SJSA1 (cell line): ENCODE data around the gene PLA2G7. TPM values are rescaled to one million over a fixed set of nuclear protein-coding genes. Genes with fewer than 3 reads are reported as not detected.

ENCODE experiments used
- DNase-seq, 2 experiments: peaks; one replicate each; pipeline ENCODE4 v3.0.0-alpha.2; 2015 to 2020; ENCODE audit warnings: low spot score in 2 of 2, low read depth in 1 of 2
- H3K27ac ChIP-seq: fragments of 250-450 bp; sonication (Bioruptor Pico); 2 replicates; pipeline ENCODE4 v1.5.1; 2020; ENCODE audit warnings: mild to moderate bottlenecking, moderate library complexity
- H3K27me3 ChIP-seq: fragments of 250-450 bp; sonication (Bioruptor Pico); replicated peaks from 2 replicates; pipeline ENCODE4 v1.5.1; 2020; ENCODE audit warnings: mild to moderate bottlenecking, moderate library complexity
- H3K36me3 ChIP-seq: fragments of 250-450 bp; sonication (Bioruptor Pico); 2 replicates; pipeline ENCODE4 v1.5.1; 2020; ENCODE audit warnings: mild to moderate bottlenecking
- H3K4me1 ChIP-seq: fragments of 250-450 bp; sonication (Bioruptor Pico); replicated peaks from 2 replicates; pipeline ENCODE4 v1.6.1; 2021; ENCODE audit warnings: mild to moderate bottlenecking
- H3K4me3 ChIP-seq: fragments of 250-450 bp; sonication (Bioruptor Pico); 2 replicates; pipeline ENCODE4 v1.5.1; 2020; ENCODE audit warnings: mild to moderate bottlenecking
- H3K9me3 ChIP-seq: fragments of 250-450 bp; sonication (Bioruptor Pico); replicated peaks from 2 replicates; pipeline ENCODE4 v1.5.1; 2020; ENCODE audit warnings: mild to moderate bottlenecking
- total RNA-seq: library from RNA; depleted of rRNA; stranded (reverse); fragments of >200 nt; shearing (Covaris generic); gene quantifications from 2 replicates; pipeline ENCODE4 v1.2.3, GENCODE V29; 2014

PLA2G7 gene
- total RNA-seq, 1 experiment from 2014 or later: not detected

GRCh38 chr6:46741482-46741881, 6.3 kb upstream of the PLA2G7 start:
- Histone ChIP-seq H3K4me1 (no peaks in the 10 kb centered on the region), H3K4me3 (no peak overlapping the region), H3K36me3 (no peaks in the 10 kb centered on the region), H3K27me3 (peaks cover 15% of the 10 kb centered on the region), H3K9me3 (no peaks in the 10 kb centered on the region), H3K27ac (no peak overlapping the region)
- DNase-seq: no peak

GRCh38 chr6:46736906-46737305, 1.7 kb upstream of the PLA2G7 start:
- no peaks in the 10 kb centered on the region for H3K9me3 ChIP-seq
- H3K4me1 ChIP-seq: peaks cover 10% of the 10 kb centered on the region; the same call in 1 of the 2 replicates
- H3K4me3 ChIP-seq: no peak overlapping the region
- H3K27ac ChIP-seq: no peak overlapping the region
- H3K27me3 ChIP-seq: peaks cover 44% of the 10 kb centered on the region
- no peaks in the 10 kb centered on the region for H3K36me3 ChIP-seq
- DNase-seq: no peak

- Histone ChIP-seq H3K27me3 (peaks cover 44% of the 10 kb centered on the region), H3K4me1 (peaks cover 10% of the 10 kb centered on the region; the same call in 1 of the 2 replicates), H3K4me3 (no peak overlapping the region), H3K36me3 (no peaks in the 10 kb centered on the region), H3K9me3 (no peaks in the 10 kb centered on the region), H3K27ac (no peak overlapping the region)
- DNase-seq: no peak
Observed at GRCh38 chr6:46735720-46736031, 501 bp upstream of the PLA2G7 start.

GRCh38 chr6:46733341-46733801, 1.8 kb downstream of the PLA2G7 start:
- no peak for DNase-seq
- peaks cover 46% of the 10 kb centered on the region for H3K27me3 ChIP-seq
- no peaks in the 10 kb centered on the region for H3K36me3 ChIP-seq
- H3K9me3 ChIP-seq: no peaks in the 10 kb centered on the region
- H3K27ac ChIP-seq: no peak overlapping the region
- H3K4me3 ChIP-seq: no peak overlapping the region
- peaks cover 10% of the 10 kb centered on the region; the same call in 1 of the 2 replicates for H3K4me1 ChIP-seq

GRCh38 chr6:46730921-46731461, 4.2 kb downstream of the PLA2G7 start:
- Histone ChIP-seq H3K27me3 (peaks cover 47% of the 10 kb centered on the region), H3K4me1 (peaks cover 10% of the 10 kb centered on the region; the same call in 1 of the 2 replicates), H3K9me3 (no peaks in the 10 kb centered on the region), H3K4me3 (no peak overlapping the region), H3K36me3 (no peaks in the 10 kb centered on the region), H3K27ac (no peak overlapping the region)
- no peak for DNase-seq

- DNase-seq: no peak
- no peaks in the 10 kb centered on the region for H3K9me3 ChIP-seq
- peaks cover 5% of the 10 kb centered on the region; the same call in 1 of the 2 replicates for H3K4me1 ChIP-seq
- H3K4me3 ChIP-seq: no peak overlapping the region
- H3K27me3 ChIP-seq: peaks cover 40% of the 10 kb centered on the region
- no peaks in the 10 kb centered on the region for H3K36me3 ChIP-seq
- no peak overlapping the region for H3K27ac ChIP-seq
Observed at GRCh38 chr6:46729787-46730326, 5.3 kb downstream of the PLA2G7 start.

GRCh38 chr6:46720401-46720800, 14.8 kb downstream of the PLA2G7 start:
- no peaks in the 10 kb centered on the region for H3K4me1 ChIP-seq
- no peak overlapping the region for H3K27ac ChIP-seq
- DNase-seq: no peak
- no peaks in the 10 kb centered on the region for H3K36me3 ChIP-seq
- no peaks in the 10 kb centered on the region for H3K9me3 ChIP-seq
- peaks cover 19% of the 10 kb centered on the region for H3K27me3 ChIP-seq
- no peak overlapping the region for H3K4me3 ChIP-seq

GRCh38 chr6:46719099-46719498, 16.1 kb downstream of the PLA2G7 start:
- Histone ChIP-seq H3K27me3 (peaks cover 9% of the 10 kb centered on the region), H3K27ac (no peak overlapping the region), H3K4me3 (no peak overlapping the region), H3K36me3 (no peaks in the 10 kb centered on the region), H3K4me1 (no peaks in the 10 kb centered on the region), H3K9me3 (no peaks in the 10 kb centered on the region)
- no peak for DNase-seq

GRCh38 chr6:46715141-46715540, 20.0 kb downstream of the PLA2G7 start:
- Histone ChIP-seq H3K4me3 (no peak overlapping the region), H3K9me3 (no peaks in the 10 kb centered on the region), H3K36me3 (no peaks in the 10 kb centered on the region), H3K27me3 (no peaks in the 10 kb centered on the region), H3K27ac (no peak overlapping the region), H3K4me1 (no peaks in the 10 kb centered on the region)
- no peak for DNase-seq

- Histone ChIP-seq H3K9me3 (no peaks in the 10 kb centered on the region), H3K36me3 (no peaks in the 10 kb centered on the region), H3K27ac (no peak overlapping the region), H3K4me3 (no peak overlapping the region), H3K27me3 (no peaks in the 10 kb centered on the region), H3K4me1 (no peaks in the 10 kb centered on the region)
- no peak for DNase-seq
Observed at GRCh38 chr6:46711491-46711890, 23.7 kb downstream of the PLA2G7 start.

- Histone ChIP-seq H3K27ac (no peak overlapping the region), H3K9me3 (no peaks in the 10 kb centered on the region), H3K27me3 (0 out of 2 replicates have a peak, but pooled peaks cover 3% of the 10 kb centered on the region), H3K4me1 (no peaks in the 10 kb centered on the region), H3K36me3 (no peaks in the 10 kb centered on the region), H3K4me3 (no peak overlapping the region)
- no peak for DNase-seq
Observed at GRCh38 chr6:46706464-46706863, 28.7 kb downstream of the PLA2G7 start.

GRCh38 chr6:46704562-46704961, 30.6 kb downstream of the PLA2G7 start:
- Histone ChIP-seq H3K9me3 (no peaks in the 10 kb centered on the region), H3K36me3 (no peaks in the 10 kb centered on the region)
- no peak for DNase-seq

GRCh38 chr6:46699970-46700369, 35.2 kb downstream of the PLA2G7 start:
- Histone ChIP-seq H3K36me3 (no peaks in the 10 kb centered on the region), H3K9me3 (no peaks in the 10 kb centered on the region), H3K4me1 (no peaks in the 10 kb centered on the region), H3K27ac (no peak overlapping the region), H3K27me3 (0 out of 2 replicates have a peak, but pooled peaks cover 3% of the 10 kb centered on the region), H3K4me3 (no peak overlapping the region)
- DNase-seq: no peak

More at GRCh38 chr6:46704562-46704961, 30.6 kb downstream of the PLA2G7 start:
- Histone ChIP-seq H3K27ac (no peak overlapping the region), H3K4me1 (no peaks in the 10 kb centered on the region), H3K27me3 (0 out of 2 replicates have a peak, but pooled peaks cover 3% of the 10 kb centered on the region), H3K4me3 (no peak overlapping the region)

GRCh38 chr6:46690911-46691451, 44.2 kb downstream of the PLA2G7 start:
- no peaks in the 10 kb centered on the region for H3K36me3 ChIP-seq
- no peaks in the 10 kb centered on the region for H3K4me1 ChIP-seq
- DNase-seq: no peak
- no peak overlapping the region for H3K4me3 ChIP-seq
- H3K27me3 ChIP-seq: no peaks in the 10 kb centered on the region
- H3K27ac ChIP-seq: no peak overlapping the region
- H3K9me3 ChIP-seq: no peaks in the 10 kb centered on the region
